ENCODE data around the gene PSMA7. TPM values are rescaled to one million over a fixed set of nuclear protein-coding genes. Genes with fewer than 3 reads are reported as not detected.

Gene PSMA7
- total RNA-seq, 1 experiment from 2014 or later: 332 TPM

GRCh38 chr20:62181808-62182207 lies 38.6 kb upstream of the PSMA7 start:
- peaks cover 2% of the 10 kb centered on the region; the same call in 1 of the 2 replicates for H3K4me1 ChIP-seq (ENCODE audit: insufficient read depth, low read length)
- H3K9ac ChIP-seq (ENCODE audit: extremely low read depth, insufficient read length, low read length): no peak overlapping the region
- H3K4me2 ChIP-seq (ENCODE audit: insufficient read depth, insufficient read length, low read length): peak overlapping the region; percentile 45
- no peak for DNase-seq
- no peak overlapping the region for H2BK15ac ChIP-seq (ENCODE audit: low read depth, low read length)
- no peak overlapping the region for H3K27ac ChIP-seq (ENCODE audit: insufficient read length, low read depth, low read length)
- H3K18ac ChIP-seq (ENCODE audit: insufficient read length, low read depth, low read length): no peak overlapping the region
- Mint-ChIP-seq H3K27ac (peak overlapping the region in 2 of 3 experiments; percentile 89 to 95; a peak in 4 of 7 replicates), H3K9me3 (no peaks in the 10 kb centered on the region), H3K36me3 (ENCODE audit: insufficient read depth in 1 of 3, low read depth in 3 of 3) (peaks cover 6 to 18% (median 6%) of the 10 kb centered on the region in 3 experiments; a peak in 6 of 7 replicates), H3K4me1 (peaks cover 15% of the 10 kb centered on the region in 2 experiments), H3K27me3 (ENCODE audit: low read depth) (no peaks in the 10 kb centered on the region; the same call in 1 of the 2 replicates), H3K4me3 (peak overlapping the region; percentile 88 to 91)
- no peak overlapping the region for H2BK5ac ChIP-seq (ENCODE audit: insufficient read length, low read length)
- no peak overlapping the region for H3K4ac ChIP-seq (ENCODE audit: low read depth, low read length)
- no peak overlapping the region for H4K8ac ChIP-seq (replicated peaks; ENCODE audit: insufficient read length, low read depth, low read length)
- no peak for TF ChIP-seq CTCF (conservative IDR thresholded peaks at IDR 0.05)
- H4K91ac ChIP-seq (ENCODE audit: insufficient read length, low read depth, low read length): no peak overlapping the region
- H4K20me1 ChIP-seq (ENCODE audit: control insufficient read depth, insufficient read depth, insufficient read length): no peaks in the 10 kb centered on the region
- no peak overlapping the region for H2BK12ac ChIP-seq (ENCODE audit: insufficient read length, low read depth, low read length)
- peaks cover 3% of the 10 kb centered on the region for H3K23me2 ChIP-seq (ENCODE audit: insufficient read length, low read depth, low read length, poor library complexity, severe bottlenecking)
- H3K56ac ChIP-seq (ENCODE audit: insufficient read length, low read depth, low read length): no peak overlapping the region
- H2AK5ac ChIP-seq (ENCODE audit: insufficient read length, low read length): no peak overlapping the region
- H3K27me3 ChIP-seq (ENCODE audit: insufficient read depth, low read length): no peaks in the 10 kb centered on the region
- H3K14ac ChIP-seq (ENCODE audit: insufficient read depth, low read length): no peak overlapping the region
- no peaks in the 10 kb centered on the region for H3K9me3 ChIP-seq (ENCODE audit: control insufficient read depth, low read depth, low read length)
- H3K79me1 ChIP-seq (ENCODE audit: insufficient read depth, low read depth, low read length, poor library complexity, severe bottlenecking): no peaks in the 10 kb centered on the region
- H2BK20ac ChIP-seq (ENCODE audit: low read depth, low read length, poor library complexity, severe bottlenecking): no peak overlapping the region
- H3T11ph ChIP-seq (ENCODE audit: low read length): no peak overlapping the region
- WGBS (ENCODE audit: extremely low coverage, insufficient read length, low lambda C conversion rate): no CpG with 5 or more reads among the region's 2 CpGs
- H3K79me2 ChIP-seq (ENCODE audit: insufficient read depth, low read length): peaks cover 4% of the 10 kb centered on the region; the same call in 1 of the 2 replicates
- H2AFZ ChIP-seq (ENCODE audit: low read length): no peak overlapping the region
- H4K5ac ChIP-seq (ENCODE audit: insufficient read length, low read depth, low read length): no peak overlapping the region
- H3K23ac ChIP-seq (ENCODE audit: insufficient read length, low read depth, low read length): no peak overlapping the region
- H2BK120ac ChIP-seq (ENCODE audit: low read depth, low read length, poor library complexity, severe bottlenecking): no peak overlapping the region
